Measurements from ENCODE around the gene METTL25. TPM values are rescaled to one million over a fixed set of nuclear protein-coding genes. Genes with fewer than 3 reads are reported as not detected.

METTL25 gene
- total RNA-seq, 1 experiment from 2014 or later = 6.3 TPM

GRCh38 chr12:82525616-82526015, 167.3 kb downstream of the METTL25 start (continued):
- TF ChIP-seq ATF2 (CRISPR knock-in tag; IDR thresholded peaks at IDR 0.05; ENCODE audit: borderline replicate concordance, low read depth) (no peak), AR (CRISPR knock-in tag; IDR thresholded peaks at IDR 0.05) (no peak), JUN (CRISPR knock-in tag; IDR thresholded peaks at IDR 0.05) (no peak), MYBL2 (CRISPR knock-in tag; IDR thresholded peaks at IDR 0.05) (no peak), CREM (CRISPR knock-in tag; IDR thresholded peaks at IDR 0.05) (no peak), ESRRA (CRISPR knock-in tag; IDR thresholded peaks at IDR 0.05; ENCODE audit: borderline replicate concordance) (no peak), ERG (CRISPR knock-in tag; IDR thresholded peaks at IDR 0.05) (no peak), ZNF512 (CRISPR knock-in tag; IDR thresholded peaks at IDR 0.05; ENCODE audit: borderline replicate concordance) (no peak)

- no peaks in the 10 kb centered on the region; the same call in 1 of the 2 replicates for H3K27me3 Mint-ChIP-seq (ENCODE audit: low read depth)
- DNase-seq (ENCODE audit: low spot score) (peak; percentile 16), ATAC-seq (0 out of 2 replicates have a peak, but pooled peaks have one; percentile 46)
- POLR2A ChIA-PET = no interaction called here
- no peaks in the 10 kb centered on the region for H3K36me3 Mint-ChIP-seq
- CTCF ChIA-PET = no interaction called here
- H3K27ac Mint-ChIP-seq = no peak overlapping the region
- no peaks in the 10 kb centered on the region for H3K4me1 Mint-ChIP-seq
- TF ChIP-seq GABPB1 (CRISPR knock-in tag; IDR thresholded peaks at IDR 0.05) (no peak), GTF2I (CRISPR knock-in tag; conservative IDR thresholded peaks at IDR 0.05) (no peak), USF1 (CRISPR knock-in tag; IDR thresholded peaks at IDR 0.05) (no peak), CTCF (IDR thresholded peaks at IDR 0.05) (peak; percentile 50)
- no peaks in the 10 kb centered on the region for H3K9me3 Mint-ChIP-seq
- no peak overlapping the region for H3K4me3 Mint-ChIP-seq
Measured at GRCh38 chr12:82527165-82527780, 168.9 kb downstream of the METTL25 start.

Other genes starting within 250 kb of the METTL25 start
- 48.9 to 49.2 TPM (median 49.2 TPM) in 3 replicates for gene CCDC59, start 142 bp upstream of the METTL25 start, total RNA-seq (2021)

Data from WTC11 (cell line).